HG02885 (cell line): ENCODE results near the gene TMEM109.

Experiments used
- ATAC-seq: cut with Tn5 transposase; IDR thresholded peaks from one replicate; pipeline ENCODE4 v1.9.1; 2021; ENCODE audit warnings: mild to moderate bottlenecking; ENCODE audit not compliant: unreplicated experiment, poor library complexity

TMEM109 gene, protein sequence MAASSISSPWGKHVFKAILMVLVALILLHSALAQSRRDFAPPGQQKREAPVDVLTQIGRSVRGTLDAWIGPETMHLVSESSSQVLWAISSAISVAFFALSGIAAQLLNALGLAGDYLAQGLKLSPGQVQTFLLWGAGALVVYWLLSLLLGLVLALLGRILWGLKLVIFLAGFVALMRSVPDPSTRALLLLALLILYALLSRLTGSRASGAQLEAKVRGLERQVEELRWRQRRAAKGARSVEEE

DNA sequence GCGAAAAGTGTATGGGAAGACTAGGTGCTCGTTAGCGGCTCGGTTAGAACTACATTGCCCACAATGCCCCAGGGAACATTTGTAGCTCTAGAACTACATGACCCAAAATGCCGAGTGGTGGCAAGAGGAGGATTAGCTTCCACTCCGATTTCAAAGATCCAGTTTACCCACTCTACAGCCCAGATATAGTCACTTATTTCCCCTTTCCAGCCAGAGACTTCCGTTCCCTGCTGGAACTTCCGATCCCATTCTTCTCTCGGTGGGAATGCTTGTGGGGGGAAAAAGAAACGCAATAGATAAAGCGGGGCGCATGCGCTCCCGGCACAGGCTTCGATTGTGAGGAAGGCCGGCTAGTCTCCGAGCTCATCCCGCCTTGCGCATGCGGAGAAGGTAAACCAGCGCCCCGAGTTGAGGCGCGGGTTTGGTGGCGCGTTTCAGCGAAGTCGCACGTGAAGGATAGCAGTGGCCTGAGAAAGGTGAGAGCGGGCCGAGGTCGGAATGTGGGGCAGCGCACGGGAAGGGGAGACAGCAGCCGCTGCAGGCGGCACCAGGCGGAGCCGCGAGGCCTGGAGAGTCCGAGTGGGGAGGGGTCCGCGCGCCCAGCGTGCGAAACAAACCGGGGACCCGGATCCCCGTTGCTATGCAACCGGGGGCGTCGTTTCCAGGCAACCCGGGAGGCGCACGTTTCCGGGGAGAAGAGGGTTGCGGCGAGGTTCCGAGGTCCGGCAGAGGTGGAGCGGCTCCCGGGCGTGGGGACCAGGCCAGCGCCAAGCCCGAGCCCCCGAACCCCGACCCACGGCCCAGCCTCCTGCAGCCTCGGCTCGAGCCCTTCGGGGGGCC lies at the start of gene TMEM109:
TSS of gene TMEM109 (plus strand) at position 366 of the 840 bp plus-strand sequence. CDS start 5,536 bp downstream, outside the sequence.
- peak; percentile 50 for ATAC-seq

DNA sequence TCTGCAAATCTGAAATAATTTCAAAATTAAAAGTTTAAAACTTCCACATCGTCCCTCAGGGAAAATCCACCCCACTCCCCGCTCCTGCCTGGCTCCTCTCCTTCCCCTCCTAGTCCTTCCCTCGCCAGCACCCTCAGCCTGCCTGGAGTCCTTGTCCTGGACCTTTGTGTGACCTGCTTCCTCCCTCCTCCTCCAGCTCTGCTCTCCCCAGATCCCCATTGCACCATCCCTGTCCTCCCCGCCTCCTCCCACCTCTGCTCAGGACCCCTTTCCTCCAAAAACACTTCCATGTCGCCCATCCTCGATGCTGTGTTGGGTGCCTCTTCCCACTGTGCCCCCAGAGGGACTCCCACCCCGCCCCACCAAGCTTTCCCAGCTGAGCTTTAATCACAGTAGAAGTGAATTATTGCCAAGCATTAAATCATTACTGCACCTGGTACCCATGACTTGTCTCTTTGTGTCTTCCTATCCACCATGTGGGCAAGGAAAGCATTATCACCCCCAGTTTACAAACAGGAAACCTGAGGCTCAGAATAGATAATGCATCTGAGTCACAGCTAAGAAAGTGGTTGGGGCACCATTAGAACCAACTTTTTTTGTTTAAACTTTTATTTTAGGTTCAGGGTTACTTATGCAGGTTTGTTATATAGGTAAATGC lies 49.0 kb upstream of the TMEM109 start:
- ATAC-seq: no peak

DNA sequence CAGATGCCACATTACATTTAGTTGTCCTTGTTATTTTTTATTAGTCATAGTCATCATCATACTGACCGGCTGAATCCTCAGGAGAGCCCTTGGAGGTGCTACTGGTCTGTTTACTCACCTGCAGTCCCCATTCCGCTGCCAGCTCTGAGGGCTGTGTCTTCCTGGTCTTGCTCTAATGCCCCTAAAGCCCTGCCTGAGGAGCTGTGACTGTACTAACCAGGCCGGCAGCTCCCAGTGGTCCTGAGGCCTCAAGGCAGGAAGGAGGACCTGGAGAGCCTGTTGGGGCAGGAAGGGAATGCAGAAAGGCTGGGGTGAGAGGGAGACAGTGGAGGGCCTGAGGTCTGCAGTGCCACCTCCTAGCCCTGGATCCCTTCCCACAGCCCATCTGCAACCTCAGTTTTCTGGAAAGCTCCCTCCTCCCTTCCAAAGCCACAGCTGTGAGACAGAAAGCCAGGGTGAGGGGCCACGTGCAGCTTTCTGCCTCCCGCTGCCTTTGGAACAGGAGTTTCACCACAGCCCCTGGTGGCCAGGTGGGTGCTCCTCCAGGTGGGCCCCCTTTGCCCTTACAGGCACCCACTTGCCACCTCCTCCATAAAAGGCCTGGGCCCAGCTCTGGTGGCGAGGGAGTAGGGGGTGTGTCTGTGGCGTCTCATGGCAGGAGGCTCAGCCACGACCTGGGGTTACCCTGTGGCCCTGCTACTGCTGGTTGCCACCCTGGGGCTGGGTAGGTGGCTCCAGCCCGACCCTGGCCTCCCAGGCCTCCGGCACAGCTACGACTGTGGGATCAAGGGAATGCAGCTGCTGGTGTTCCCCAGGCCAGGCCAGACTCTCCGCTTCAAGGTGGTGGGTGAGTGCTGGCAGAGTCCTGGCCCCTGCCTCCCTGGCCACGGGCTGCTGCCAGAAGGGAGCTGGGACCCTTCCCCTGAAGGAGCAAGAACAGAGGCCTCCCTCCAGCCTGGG lies 46.8 kb upstream of the TMEM109 start, which contains the start of gene ZP1:
TSS of gene ZP1 (plus strand) at position 632 of the 960 bp plus-strand sequence. CDS start at position 652, 20 bp downstream.
- ATAC-seq: no peak

DNA sequence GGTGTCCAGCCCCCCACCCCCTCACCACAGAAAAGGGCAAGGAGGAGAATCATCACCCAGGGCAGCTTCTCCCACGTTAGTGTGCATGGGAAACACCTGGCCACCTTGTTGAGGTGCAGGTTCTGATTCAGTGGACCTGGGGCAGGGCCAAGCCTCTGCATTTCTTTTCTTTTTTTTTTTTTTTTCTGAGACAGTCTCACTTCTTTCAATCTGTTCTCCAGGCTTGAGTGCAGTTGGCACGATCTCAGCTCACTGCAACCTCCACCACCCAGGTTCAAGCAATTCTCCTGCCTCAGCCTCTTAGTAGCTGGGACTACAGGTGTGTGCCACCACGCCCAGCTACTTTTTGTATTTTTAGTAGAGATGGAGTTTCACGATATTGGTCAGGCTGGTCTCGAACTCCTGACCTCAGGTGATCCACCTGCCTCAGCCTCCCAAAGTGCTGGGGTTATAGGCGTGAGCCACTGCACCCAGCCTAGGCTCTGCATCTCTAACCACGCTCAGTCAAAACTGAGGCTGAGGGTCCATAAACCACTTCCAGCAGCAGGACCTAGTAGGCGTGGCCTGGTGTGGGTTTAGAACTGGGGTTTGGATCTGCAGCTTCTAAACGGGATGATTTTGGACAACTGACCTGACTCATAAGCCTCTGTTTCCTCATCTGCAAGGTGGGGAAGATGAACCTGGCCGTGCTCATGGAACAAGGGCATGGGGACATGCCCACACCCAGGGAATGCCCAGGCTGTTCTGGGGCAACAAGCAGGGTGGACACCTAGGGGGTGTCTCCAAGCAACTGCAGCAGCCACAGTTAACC lies 45.9 kb upstream of the TMEM109 start:
- ATAC-seq: no peak

DNA sequence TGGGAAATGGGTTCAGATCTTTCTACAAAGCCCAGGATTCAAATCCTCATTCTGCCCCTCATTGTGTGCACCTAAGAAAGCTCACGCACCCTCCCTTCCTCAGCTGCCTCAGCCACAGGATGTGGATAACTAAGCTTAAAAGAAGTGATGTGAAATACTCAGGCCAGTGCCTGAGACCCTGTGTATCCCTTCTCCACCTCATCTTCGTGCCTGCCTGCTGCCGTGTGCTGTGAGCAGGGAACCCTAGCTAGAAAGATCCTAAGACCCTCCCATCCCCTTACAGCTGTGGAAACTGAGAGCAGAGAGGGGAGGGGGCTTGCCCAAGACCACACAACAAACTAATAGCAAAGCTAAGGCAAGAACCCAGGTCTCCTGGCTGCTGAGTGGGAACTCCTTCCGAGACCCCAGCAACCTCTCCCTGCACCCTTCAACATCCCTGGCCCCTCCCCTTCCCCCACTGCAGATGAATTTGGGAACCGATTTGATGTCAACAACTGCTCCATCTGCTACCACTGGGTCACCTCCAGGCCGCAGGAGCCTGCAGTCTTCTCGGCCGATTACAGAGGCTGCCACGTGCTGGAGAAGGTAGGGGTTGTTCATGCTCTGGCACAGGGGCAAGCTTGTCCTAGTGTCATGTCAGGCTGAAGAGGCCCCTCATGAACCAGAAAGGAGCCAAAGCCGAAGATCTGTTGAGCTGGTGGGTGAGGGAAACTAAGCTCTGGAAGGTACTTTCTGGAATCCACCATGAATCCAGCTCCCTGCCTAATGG lies 45.1 kb upstream of the TMEM109 start:
- ATAC-seq: no peak

DNA sequence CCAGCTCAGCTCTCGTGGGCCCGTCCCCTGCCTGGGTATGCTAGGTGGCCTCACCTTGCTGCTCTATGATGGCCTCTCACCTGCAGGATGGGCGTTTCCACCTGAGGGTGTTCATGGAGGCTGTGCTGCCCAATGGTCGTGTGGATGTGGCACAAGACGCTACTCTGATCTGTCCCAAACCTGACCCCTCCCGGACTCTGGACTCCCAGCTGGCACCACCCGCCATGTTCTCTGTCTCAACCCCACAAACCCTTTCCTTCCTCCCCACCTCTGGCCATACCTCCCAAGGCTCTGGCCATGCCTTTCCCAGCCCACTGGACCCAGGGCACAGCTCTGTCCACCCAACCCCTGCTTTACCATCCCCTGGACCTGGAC lies 44.5 kb upstream of the TMEM109 start:
- no peak for ATAC-seq

DNA sequence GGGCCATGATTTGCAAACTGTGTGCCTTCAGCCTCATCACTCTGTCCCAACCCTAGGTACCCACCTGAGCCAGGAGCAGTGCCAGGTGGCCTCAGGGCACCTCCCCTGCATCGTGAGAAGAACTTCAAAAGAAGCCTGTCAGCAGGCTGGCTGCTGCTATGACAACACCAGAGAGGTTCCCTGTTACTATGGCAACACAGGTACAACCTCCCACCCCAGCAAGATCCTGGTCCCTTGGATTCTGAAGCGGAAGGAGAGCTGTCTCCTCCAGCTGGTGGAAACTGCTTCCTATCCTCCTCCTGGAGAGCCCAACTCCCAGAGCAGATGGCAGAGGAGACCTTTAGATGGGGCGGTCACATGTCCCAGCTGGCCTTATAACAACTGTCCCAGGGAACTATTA lies 43.7 kb upstream of the TMEM109 start:
- no peak for ATAC-seq

DNA sequence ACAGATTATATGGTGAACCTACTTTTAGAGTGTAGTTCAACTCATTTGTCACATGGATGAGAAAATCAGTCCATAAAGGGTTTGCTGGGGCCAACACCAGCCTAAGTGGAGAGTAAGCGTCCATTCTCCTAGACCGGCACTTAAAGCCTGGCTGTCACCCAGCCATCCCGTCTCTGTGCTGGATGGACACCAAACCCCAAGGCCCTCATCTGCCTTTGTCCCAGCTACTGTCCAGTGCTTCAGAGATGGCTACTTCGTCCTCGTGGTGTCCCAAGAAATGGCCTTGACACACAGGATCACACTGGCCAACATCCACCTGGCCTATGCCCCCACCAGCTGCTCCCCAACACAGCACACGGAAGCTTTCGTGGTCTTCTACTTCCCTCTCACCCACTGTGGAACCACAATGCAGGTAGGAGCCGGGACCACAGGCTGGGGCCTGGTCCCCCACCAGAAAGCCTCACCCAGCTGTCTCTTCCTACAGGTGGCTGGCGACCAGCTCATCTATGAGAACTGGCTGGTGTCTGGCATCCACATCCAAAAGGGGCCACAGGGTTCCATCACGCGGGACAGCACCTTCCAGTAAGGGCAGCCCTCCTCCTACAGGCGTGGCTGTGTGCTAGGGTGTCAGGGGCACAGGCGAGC lies 43.1 kb upstream of the TMEM109 start:
- no peak for ATAC-seq

DNA sequence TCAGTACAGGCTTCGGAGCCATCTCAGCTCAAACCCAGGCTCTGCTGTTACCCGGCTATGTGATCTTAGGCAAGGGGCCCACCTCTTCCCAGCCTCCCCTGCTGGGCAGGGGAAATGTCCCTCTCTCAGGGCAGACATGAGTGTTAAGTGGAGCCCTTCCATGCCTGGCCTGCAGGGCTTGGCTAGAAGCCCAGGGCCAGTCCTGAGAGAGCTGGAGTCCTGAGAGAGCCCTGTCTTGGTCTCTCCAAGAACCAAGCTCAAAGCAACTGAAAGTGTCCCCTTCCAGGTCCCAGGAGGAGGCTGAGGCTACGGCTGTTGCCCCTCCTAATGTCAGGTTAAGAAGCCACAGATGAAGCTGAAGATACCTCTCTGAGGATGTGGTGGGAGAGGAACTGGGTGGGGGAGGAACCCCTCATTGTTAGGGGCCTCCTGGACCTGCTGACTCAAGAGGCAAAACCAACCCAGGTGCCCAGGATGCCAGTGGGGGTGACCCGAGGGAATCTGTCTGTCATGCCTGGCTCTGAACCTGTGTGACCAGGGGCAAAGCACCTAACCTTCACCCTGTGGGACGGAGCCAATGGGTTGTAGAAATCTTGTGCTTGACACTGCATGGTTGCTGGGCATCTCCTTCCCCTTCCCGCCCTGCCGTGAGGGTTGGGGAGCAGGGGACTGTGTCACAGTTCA lies 42.4 kb upstream of the TMEM109 start:
- no peak for ATAC-seq

DNA sequence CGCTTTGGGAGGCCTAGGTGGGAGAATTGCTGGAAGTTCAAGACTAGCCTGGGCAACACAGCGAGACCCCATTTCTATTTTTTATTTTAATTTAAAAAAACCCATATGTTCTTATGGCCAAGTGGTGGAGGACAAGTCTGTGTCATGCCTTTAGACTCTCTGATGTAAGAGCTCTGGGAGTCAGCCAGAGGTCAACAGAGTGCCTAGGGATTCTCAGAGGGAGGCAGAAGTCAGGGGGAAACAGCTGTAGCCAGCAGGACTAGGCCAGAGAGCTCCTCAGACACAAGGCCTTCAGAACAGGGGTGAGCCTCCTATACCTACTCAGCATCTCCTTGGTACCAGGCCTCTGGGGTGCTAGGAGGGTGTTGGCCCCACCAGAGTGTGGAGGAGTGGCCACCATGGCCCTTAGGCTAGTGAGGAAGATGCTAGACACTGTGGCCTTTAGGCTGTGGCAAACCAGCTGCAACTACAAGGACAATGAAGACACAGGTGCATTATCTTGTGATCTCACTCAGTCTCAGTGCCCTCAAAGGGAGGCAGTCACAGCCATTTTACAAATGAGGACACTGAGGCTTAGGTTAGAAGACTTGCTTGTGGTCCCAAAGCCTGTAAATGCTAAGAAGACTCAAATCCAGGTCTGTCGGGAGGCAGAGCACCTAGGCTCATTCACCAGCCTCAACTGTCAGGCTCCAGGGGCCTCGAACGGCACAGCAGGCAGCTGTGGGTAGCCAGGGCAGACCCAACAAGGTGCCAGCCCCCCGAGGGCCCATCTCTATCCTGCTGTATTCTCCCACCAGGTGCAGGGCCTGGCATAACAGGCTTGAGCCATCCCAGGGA lies 41.6 kb upstream of the TMEM109 start:
- ATAC-seq: no peak

DNA sequence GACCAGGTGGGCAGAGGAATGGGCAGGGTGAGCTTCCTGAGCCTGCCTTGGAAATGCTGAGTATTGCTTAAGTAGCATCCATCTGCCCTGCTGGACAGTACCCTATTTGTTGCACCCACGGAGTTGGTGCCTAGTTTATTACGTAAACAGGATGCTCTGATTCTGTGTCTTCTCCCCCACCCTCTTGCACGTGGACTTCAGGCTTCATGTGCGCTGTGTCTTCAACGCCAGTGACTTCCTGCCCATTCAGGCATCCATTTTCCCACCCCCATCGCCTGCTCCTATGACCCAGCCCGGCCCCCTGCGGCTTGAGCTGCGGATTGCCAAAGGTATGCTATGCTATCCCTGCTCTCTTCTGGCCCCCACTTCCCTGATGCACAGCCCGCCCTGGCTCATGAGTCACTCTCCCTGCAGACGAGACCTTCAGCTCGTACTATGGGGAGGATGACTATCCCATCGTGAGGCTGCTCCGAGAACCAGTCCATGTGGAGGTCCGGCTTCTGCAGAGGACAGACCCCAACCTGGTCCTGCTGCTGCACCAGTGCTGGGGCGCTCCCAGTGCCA lies 40.9 kb upstream of the TMEM109 start:
- ATAC-seq: no peak

DNA sequence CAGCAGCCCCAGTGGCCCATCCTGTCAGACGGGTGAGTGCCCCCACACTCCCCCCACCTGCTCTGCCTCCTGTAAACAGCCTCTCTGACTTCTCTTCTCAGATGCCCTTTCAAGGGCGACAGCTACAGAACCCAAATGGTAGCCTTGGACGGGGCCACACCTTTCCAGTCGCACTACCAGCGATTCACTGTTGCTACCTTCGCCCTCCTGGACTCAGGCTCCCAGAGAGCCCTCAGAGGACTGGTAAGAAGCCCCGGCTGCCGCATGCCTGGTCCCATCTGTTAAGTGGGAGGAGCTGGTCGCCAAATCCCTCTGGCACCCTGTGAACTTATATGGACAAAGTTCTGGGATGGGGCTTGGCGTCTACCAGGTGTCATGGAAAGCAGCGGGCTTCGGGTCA lies 40.4 kb upstream of the TMEM109 start:
- ATAC-seq: no peak

DNA sequence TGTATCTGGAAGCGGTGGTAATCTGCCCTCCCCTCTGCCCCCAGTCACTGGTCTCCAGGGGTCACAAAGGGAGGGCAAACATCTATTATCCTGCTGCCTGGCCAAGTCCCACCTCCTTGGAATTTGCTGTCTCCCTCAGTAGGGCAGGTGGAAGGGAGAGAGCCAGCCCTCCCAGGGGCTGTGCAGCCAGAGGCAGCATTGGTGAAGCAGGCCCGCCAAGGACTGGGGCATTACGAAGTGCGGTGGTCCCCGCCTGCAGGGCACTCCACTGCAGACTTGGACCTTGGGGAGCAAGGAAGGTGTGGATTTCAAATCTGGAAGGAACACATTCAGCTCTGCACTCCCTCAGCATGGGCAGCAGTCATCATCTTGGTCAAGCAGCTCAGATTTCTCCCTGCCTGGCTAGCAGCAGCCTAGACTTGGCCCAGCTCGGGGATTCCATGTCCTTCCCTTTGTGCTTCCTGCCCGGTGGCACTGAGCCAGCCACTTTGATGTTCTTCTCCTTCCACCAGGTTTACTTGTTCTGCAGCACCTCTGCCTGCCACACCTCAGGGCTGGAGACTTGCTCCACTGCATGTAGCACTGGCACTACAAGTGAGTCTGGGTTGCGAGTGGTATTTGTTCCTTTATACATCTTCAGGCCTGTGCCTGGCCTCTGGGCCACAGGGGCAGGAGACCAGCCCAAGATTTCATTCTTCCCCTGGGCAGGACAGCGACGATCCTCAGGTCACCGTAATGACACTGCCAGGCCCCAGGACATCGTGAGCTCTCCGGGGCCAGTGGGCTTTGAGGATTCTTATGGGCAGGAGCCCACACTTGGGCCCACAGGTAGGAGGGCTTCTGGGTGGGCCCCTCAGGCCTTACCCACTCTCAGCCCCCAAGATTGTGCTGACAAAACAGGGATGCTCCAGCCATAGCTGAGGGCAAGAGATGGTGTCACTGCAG lies 39.3 kb upstream of the TMEM109 start:
- ATAC-seq: no peak

DNA sequence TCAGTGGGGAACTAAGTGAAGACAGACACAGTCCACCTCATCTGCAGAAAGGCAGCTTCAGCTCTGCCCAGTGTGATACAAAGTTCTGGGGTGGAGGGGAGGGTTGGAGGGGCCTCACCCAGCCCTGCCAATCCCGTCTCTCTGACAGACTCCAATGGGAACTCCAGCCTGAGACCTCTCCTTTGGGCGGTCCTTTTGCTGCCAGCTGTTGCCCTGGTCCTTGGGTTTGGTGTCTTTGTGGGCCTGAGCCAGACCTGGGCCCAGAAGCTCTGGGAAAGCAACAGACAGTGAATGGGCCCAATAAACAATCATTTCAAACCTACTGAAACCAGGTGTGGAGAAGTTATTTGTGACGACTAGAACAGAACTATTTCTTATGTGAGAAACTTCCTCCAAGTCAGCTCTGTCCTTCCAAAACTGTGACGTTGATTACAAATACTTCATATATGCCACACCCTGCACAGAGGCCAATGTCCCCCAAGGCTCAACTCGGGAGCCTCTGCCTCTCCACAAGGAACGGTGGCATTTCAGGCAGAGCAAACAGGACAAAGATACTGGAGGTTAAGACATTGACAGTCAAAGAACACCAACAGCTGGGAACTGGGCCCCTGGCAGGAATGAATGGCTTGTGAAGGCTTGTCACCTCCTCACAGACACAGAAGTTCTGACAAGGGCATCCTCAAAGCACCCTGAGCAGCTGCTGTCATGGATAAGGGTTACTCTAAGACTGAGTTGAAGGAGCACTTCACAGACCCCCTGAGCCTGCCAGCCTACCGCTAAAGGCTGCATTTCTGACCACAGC lies 38.4 kb upstream of the TMEM109 start:
- no peak for ATAC-seq

DNA sequence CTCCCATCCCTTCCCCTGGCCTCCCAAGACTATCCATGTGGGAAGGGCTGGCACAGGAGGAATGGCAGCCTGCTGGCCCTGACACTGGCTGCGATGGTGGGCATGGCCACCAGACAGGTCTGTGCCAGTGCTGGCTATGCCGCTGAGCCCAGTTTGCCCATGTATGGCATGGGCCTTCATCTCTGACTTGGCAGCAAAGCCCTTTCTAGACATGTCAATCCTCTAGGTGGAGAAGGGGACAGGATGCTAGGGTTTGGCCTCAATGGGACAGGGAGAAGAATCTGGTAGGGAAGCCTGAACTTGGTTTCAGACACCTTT lies 37.8 kb upstream of the TMEM109 start:
- ATAC-seq: no peak
